ENCODE data around the gene CEACAM4. TPM values are rescaled to one million over a fixed set of nuclear protein-coding genes. Genes with fewer than 3 reads are reported as not detected.
A peak's percentile ranks its signal among the peaks of the same experiment; 100 is the strongest.

The CEACAM4 gene
- total RNA-seq, 4 donors from 2014 or later: 0.46 to 3.3 (median 1.1) TPM

- Histone ChIP-seq H3K27me3 (peaks cover 0 to 38% (median 0%) of the 10 kb centered on the region in 4 donors), H3K4me1 (no peaks in the 10 kb centered on the region), H3K27ac (replicated peaks in 1 of 4) (no peak overlapping the region), H3K36me3 (no peaks in the 10 kb centered on the region), H3K4me3 (no peak overlapping the region), H3K9me3 (peaks cover 0 to 27% (median 11%) of the 10 kb centered on the region in 4 donors)
- intact Hi-C loops (cut with DNase I): no loop called here
- DNase-seq (ENCODE audit: extremely low spot score): peak; percentile 81
- TF ChIP-seq POLR2AphosphoS5 (IDR thresholded peaks at IDR 0.05): no peak
- no peak for TF ChIP-seq EP300 (IDR thresholded peaks at IDR 0.05)
- TF ChIP-seq, protein P1, sequence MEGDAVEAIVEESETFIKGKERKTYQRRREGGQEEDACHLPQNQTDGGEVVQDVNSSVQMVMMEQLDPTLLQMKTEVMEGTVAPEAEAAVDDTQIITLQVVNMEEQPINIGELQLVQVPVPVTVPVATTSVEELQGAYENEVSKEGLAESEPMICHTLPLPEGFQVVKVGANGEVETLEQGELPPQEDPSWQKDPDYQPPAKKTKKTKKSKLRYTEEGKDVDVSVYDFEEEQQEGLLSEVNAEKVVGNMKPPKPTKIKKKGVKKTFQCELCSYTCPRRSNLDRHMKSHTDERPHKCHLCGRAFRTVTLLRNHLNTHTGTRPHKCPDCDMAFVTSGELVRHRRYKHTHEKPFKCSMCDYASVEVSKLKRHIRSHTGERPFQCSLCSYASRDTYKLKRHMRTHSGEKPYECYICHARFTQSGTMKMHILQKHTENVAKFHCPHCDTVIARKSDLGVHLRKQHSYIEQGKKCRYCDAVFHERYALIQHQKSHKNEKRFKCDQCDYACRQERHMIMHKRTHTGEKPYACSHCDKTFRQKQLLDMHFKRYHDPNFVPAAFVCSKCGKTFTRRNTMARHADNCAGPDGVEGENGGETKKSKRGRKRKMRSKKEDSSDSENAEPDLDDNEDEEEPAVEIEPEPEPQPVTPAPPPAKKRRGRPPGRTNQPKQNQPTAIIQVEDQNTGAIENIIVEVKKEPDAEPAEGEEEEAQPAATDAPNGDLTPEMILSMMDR (IDR thresholded peaks at IDR 0.05): no peak
- no peak for TF ChIP-seq POLR2A (IDR thresholded peaks at IDR 0.05; ENCODE audit: low read depth)
- 39% methylated on average over 2 of the region's 2 CpGs for WGBS
Measured at GRCh38 chr19:41578886-41579285, 48.0 kb downstream of the CEACAM4 start.

GRCh38 chr19:41577833-41578232 lies 49.0 kb downstream of the CEACAM4 start:
- intact Hi-C loops (cut with DNase I): no loop called here

DNA sequence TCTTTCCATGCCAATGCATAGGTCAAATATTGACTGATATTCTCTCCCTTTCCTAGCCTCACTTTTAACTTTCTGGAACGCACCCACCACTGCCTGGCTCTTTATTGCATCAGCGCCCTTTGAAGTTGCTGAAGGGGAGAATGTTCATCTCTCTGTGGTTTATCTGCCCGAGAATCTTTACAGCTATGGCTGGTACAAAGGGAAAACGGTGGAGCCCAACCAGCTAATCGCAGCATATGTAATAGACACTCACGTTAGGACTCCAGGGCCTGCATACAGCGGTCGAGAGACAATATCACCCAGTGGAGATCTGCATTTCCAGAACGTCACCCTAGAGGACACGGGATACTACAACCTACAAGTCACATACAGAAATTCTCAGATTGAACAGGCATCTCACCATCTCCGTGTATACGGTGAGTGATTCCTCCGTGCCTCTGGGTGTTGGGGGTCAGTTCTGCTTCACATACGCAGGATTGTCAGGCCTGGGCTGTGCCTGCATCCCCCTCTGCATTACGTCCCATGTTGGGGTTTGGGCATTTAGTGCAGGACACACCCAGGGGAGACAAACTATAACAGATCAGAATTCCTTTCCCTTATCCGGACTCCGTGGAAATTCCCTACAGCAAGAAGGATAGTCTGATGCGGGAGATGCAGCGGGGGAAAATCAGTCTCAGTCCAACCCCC lies 49.6 kb downstream of the CEACAM4 start:
- H3K36me3 ChIP-seq: no peaks in the 10 kb centered on the region
- peak; percentile 90 for DNase-seq (ENCODE audit: extremely low spot score)
- 83% methylated on average over 16 of the region's 19 CpGs for WGBS
- H3K4me3 ChIP-seq: no peak overlapping the region
- TF ChIP-seq, protein P1 (IDR thresholded peaks at IDR 0.05): no peak
- TF ChIP-seq POLR2A (IDR thresholded peaks at IDR 0.05; ENCODE audit: low read depth) (no peak), POLR2AphosphoS5 (IDR thresholded peaks at IDR 0.05) (no peak), EP300 (IDR thresholded peaks at IDR 0.05) (no peak)
- peaks cover 0 to 41% (median 0%) of the 10 kb centered on the region in 4 donors for H3K27me3 ChIP-seq
- H3K9me3 ChIP-seq: peaks cover 0 to 19% (median 8%) of the 10 kb centered on the region in 4 donors
- H3K27ac ChIP-seq (replicated peaks in 1 of 4): no peak overlapping the region
- intact Hi-C loops (cut with DNase I): no loop called here
- H3K4me1 ChIP-seq: no peaks in the 10 kb centered on the region

More at GRCh38 chr19:41577833-41578232, 49.0 kb downstream of the CEACAM4 start:
- no peaks in the 10 kb centered on the region for H3K4me1 ChIP-seq
- peak; percentile 57 for DNase-seq (ENCODE audit: extremely low spot score)
- no peak overlapping the region for H3K27ac ChIP-seq (replicated peaks in 1 of 4)
- WGBS: 56% methylated on average over 2 of the region's 2 CpGs
- no peaks in the 10 kb centered on the region for H3K36me3 ChIP-seq
- TF ChIP-seq POLR2AphosphoS5 (IDR thresholded peaks at IDR 0.05): no peak
- TF ChIP-seq POLR2A (IDR thresholded peaks at IDR 0.05; ENCODE audit: low read depth): no peak
- TF ChIP-seq EP300 (IDR thresholded peaks at IDR 0.05): no peak
- TF ChIP-seq, protein P1 (IDR thresholded peaks at IDR 0.05): no peak
- peaks cover 0 to 38% (median 0%) of the 10 kb centered on the region in 4 donors for H3K27me3 ChIP-seq
- H3K9me3 ChIP-seq: peaks cover 0 to 25% (median 11%) of the 10 kb centered on the region in 4 donors
- no peak overlapping the region for H3K4me3 ChIP-seq

DNA sequence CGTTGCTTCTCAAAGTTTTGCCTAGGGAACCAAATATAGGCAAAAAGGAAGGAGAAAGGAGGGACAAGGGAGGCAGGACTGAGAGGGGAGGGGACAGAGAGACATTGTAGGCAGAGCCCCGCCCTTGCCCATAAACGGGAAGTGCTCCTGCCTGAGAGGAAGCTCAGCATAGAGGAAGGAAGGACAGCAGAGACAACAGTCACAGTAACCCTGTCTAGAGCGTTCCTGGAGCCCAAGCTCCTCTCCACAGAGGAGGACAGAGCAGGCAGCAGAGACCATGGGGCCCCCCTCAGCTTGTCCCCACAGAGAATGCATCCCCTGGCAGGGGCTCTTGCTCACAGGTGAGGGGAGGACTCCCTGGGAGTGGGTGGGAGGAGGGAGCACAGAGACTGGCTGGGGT lies 50.9 kb downstream of the CEACAM4 start, which contains the start of gene CEACAM21:
CEACAM21 (plus strand) TSS at position 169 of the 400 bp plus-strand sequence; CDS start at position 278, 109 bp downstream.
- no peaks in the 10 kb centered on the region for H3K4me1 ChIP-seq
- WGBS: 3% methylated on average over 4 of the region's 4 CpGs
- peaks cover 0 to 8% (median 3%) of the 10 kb centered on the region in 4 donors for H3K9me3 ChIP-seq
- peaks cover 0 to 39% (median 0%) of the 10 kb centered on the region in 4 donors for H3K27me3 ChIP-seq
- DNase-seq (ENCODE audit: extremely low spot score): peak; percentile 83
- peak within 1 kb of the TSS in 1 of 4 donors; percentile 18 for H3K27ac ChIP-seq (replicated peaks in 1 of 4)
- TF ChIP-seq POLR2AphosphoS5 (IDR thresholded peaks at IDR 0.05): peak; percentile 27 to 44
- TF ChIP-seq POLR2A (IDR thresholded peaks at IDR 0.05; ENCODE audit: low read depth): no peak
- TF ChIP-seq, protein P1 (IDR thresholded peaks at IDR 0.05): no peak
- intact Hi-C loops (cut with DNase I): no loop called here
- peak within 1 kb of the TSS in 1 of 4 donors; percentile 31 for H3K4me3 ChIP-seq
- H3K36me3 ChIP-seq: no peaks in the 10 kb centered on the region

Measured in esophagus muscularis mucosa (tissue), 4 donors.